ENCODE measurements around the gene CPOX.
"Not testable (repeated sequence)": the region's sequence is repeated elsewhere in the genome, so short reads cannot be mapped to it uniquely, and the experiment has no call there.

GRCh38 chr3:98642769-98643168 lies 49.4 kb upstream of the CPOX start:
- TF ChIP-seq CTCF (IDR thresholded peaks at IDR 0.05 in 4 of 5, conservative IDR thresholded peaks at IDR 0.05 in 1 of 5); POLR2A (IDR thresholded peaks at IDR 0.05): not testable (repeated sequence)

Measured in gastrocnemius medialis (tissue), 4 donors.